ENCODE results near the gene ADGRF4.
A peak's percentile ranks its signal among the peaks of the same experiment; 100 is the strongest.

ADGRF4 gene

GRCh38 chr6:47681201-47681990 is 17.0 kb upstream of the ADGRF4 start:
- DNase-seq (ENCODE audit: low spot score): no peak

DNA sequence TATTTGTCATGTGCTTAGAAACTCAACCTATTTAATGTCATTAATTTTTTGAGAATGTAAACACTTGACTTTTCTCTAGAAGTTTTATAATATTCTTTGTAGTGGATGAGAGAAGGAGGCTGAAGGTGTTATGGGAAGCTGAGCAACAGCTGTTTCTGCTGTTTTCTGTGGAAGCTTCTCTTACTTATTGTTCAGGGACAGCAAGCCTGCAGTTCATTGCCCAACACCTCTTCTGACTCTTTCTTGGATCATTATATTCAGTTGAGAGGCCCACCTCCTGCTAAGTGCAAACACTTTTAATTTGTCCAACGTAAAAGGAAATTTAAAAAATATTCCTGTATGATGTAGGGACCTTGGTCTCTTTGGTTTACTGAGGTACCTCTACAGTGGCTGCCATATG is 12.0 kb upstream of the ADGRF4 start:
- DNase-seq (ENCODE audit: low spot score): no peak

DNA sequence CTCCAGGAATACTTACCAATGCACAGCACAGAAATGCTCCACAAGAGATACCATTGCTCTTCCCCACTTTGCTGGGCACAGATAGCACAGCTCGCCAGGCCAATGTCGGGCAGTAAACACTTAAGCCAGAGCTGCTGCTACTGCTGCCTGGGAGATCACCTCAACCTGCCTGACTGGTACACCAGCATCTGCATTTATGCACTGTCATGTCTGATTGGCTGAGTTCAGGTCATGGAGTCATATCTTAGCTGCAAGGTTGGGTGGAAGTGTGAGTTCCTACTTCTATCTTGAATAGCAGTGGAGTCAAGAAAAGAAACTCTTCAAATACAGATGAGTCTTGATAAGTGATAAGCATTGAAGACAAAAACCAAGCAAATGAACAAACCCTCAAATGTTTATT is 10.9 kb upstream of the ADGRF4 start:
- no peak for DNase-seq (ENCODE audit: low spot score)

GRCh38 chr6:47690214-47690613 is 8.2 kb upstream of the ADGRF4 start:
- no peak for DNase-seq (ENCODE audit: low spot score)

DNA sequence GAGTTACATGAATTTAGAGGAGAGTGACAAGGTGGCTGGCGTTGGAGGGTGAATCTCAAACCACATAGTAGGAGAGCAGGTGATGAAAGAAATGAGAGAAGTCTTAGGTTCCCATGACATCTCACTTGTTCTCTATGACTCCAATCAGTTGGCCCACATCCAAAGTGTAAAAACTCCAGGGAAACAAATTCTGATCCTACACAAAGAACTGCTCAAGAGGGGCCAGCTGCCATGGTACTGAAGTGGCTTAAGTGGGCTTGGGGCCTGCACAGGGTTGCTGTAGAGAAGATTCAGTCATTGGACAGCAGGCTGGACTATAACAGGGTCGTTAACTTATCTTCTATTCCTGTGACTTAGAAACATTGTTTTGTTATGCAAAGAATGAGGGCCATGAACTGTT is 7.6 kb upstream of the ADGRF4 start:
- no peak for DNase-seq (ENCODE audit: low spot score)

DNA sequence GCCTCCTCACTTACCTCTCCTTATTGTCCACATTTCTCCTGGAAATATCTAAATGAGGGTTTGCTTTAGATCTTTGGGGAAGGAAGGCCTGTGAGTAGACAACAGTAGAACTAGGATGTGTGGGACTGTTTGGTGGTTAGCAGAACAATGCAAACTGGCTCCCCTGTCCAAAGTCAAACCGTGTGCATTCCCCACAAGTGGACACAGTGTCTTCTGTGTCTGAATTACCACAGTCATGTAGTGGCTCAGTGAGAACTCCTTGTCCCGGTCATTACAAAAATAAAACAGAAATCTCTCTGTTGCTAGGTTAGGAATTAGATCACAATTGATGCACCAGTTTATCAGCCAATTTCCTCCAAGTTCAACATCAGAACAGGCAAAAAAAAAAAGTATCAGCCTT is 455 bp upstream of the ADGRF4 start:
- no peak for DNase-seq (ENCODE audit: low spot score)

- DNase-seq (ENCODE audit: low spot score): peak; percentile 19
These were observed 1.7 kb downstream of the ADGRF4 start for GRCh38 chr6:47700053-47700452.

- no peak for DNase-seq (ENCODE audit: low spot score)
These were observed 2.2 kb downstream of the ADGRF4 start for GRCh38 chr6:47700596-47700995.

- DNase-seq (ENCODE audit: low spot score): no peak
These were observed 3.0 kb downstream of the ADGRF4 start for GRCh38 chr6:47701363-47701762.

DNA sequence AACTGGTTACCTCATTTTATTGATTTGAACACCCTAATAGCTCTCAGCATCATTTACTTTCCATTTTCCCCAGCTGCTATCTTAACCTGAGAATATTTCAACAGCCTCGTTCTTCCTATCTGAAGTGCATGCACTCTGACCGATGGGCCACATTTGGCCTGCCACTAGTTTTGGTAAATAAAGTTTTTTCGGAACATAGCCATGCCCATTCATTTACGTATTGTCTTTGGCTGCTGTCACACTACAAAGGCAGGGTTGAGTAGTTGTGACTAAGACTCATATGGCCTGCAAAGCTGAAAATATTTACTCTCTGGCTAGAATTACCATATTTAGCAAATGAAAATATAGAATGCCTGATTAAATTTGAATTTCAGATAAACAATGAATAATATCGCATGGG is 10.8 kb downstream of the ADGRF4 start:
- no peak for DNase-seq (ENCODE audit: low spot score)

DNA sequence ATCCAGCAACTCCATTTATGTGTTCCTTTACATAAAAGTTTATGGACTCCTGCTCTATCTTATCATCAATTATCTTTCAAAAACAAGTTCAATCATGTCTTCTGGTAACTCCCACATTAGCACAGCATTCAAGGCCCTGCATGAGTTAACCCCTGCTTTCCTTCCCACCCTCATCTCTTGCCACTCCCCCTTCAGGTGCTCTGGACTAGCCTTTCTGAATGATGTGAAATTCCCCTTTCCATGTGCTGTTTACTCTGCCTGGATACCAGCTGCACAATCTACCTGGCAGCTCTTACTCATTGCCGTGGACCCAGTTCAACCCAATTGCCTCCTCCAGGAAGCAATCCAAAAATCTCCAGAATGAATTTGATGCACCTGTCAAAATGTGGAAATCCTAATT is 11.9 kb downstream of the ADGRF4 start:
- DNase-seq (ENCODE audit: low spot score): no peak

DNA sequence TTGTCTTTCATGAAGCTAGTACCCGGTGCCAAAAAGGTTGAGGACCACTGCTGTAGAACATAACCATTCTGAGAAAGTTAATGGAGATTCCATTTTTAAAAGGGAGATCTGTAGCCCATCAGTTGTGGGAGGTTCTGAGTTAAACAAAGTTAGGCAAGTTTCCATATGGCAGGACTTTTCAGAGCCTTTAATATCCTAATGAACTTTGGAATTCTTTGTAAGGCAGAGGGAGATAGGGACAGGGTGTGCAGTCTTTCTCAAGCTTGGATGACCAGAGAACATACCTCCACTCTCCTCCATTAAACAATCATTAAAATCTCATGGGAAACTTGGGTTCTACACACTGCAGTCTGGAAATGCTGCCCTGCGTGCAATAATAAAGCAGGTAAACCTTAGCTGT is 14.8 kb downstream of the ADGRF4 start:
- DNase-seq (ENCODE audit: low spot score): no peak

- no peak for DNase-seq (ENCODE audit: low spot score)
These were observed 16.4 kb downstream of the ADGRF4 start for GRCh38 chr6:47714802-47715201.

- DNase-seq (ENCODE audit: low spot score): no peak
These were observed 17.4 kb downstream of the ADGRF4 start for GRCh38 chr6:47715782-47716181.

DNA sequence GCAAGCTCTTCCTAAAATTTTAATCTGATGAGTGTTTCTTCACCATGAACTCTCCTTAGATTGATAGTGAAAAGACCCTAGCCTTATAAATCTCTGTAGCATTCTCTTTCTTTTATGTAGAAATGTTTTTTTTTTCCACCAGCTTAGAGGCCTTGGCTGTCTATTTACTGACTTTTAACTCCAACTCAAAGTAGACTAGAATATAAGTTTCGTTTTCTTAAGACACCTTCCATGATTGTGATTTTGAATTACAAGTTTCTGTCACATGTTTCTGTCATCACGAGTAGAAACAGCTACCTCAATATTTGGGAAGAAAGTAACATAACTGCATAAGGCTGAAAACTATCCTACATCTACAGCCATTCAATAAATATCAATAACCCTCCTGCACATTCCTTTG is 17.8 kb downstream of the ADGRF4 start:
- DNase-seq (ENCODE audit: low spot score): no peak

- no peak for DNase-seq (ENCODE audit: low spot score)
These were observed 20.2 kb downstream of the ADGRF4 start for GRCh38 chr6:47718571-47718970.

DNA sequence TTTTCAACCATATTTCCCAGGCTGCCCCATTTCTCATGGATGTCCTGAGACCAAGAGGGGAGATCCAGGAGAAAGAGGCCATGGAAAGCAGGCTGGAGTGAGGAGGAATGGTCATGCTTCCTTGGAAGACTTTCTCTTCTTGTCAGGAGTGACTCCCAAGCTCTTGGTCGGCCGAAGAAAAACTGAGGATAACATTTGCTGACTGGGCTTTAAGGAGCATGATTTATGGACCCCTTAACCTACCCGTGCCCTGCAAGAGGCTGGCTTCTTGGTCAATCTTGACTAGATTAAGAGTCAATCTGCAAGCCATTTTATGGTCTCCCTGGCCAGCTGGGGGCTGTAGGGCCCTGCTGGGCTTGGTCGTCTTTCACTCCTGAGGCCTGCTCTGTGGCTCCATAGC is 22.8 kb downstream of the ADGRF4 start:
- DNase-seq (ENCODE audit: low spot score): no peak

GRCh38 chr6:47722194-47722593 is 23.8 kb downstream of the ADGRF4 start:
- no peak for DNase-seq (ENCODE audit: low spot score)

DNA sequence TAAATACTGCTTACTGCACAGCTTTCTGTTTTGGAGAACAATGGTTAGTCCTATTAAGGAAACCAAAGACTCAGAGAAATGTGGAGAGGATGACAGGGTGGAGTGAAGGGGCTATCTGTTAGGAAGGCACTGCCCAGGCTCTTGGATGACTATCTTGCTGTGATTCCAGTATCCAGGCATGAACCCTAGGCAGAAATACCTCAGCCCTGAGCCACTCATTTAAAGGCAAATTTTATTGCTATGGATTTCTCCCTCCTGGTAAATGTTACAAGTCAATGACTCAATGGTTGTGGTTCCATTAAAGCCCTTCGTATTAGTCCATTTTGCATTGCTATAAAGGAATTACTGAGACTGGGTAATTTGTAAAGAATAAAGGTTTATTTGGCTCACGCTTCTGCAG is 25.9 kb downstream of the ADGRF4 start:
- no peak for DNase-seq (ENCODE audit: low spot score)

DNA sequence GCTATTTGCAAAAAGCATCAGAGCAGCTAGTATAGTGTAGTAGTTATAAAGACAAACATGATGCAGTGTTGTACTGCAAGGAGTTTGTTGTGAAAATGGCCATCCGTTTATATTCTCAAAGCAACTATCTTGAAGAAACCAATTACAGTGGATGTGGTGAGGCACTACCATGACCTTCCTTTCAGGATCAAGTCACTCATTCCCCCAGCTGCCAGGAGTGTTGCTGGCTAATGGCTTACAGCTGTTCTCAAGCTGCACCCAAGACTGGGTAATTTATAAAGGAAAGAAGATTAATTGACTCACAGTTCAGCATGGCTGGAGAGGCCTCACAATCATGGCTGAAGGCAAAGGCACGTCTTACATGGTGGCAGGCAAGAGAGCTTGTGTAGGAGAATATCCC is 29.0 kb downstream of the ADGRF4 start:
- no peak for DNase-seq (ENCODE audit: low spot score)

DNA sequence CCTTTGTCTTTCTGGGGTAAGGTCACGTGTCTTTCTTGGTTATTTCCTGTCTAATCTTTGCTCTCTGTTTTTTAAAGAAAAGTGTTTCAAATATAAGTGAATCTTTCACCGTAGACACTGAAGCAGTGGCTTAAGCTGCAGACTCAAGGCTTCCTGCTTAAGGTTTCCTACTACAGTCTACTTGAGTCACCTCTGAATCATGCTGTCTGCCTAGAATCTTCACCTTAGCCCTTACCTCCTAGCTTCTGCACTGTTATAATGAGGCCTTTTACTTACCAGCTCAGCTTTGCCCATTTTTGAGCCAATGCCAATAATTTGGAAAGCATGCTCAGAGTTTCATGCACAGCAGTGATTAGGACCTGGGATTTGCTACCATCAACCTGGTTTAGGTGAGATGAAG is 30.6 kb downstream of the ADGRF4 start:
- no peak for DNase-seq (ENCODE audit: low spot score)

GRCh38 chr6:47729457-47729856 is 31.1 kb downstream of the ADGRF4 start:
- no peak for DNase-seq (ENCODE audit: low spot score)

- DNase-seq (ENCODE audit: low spot score): no peak
These were observed 35.6 kb downstream of the ADGRF4 start for GRCh38 chr6:47733879-47734558.
